Measurements from ENCODE around the gene CDK10.

DNA sequence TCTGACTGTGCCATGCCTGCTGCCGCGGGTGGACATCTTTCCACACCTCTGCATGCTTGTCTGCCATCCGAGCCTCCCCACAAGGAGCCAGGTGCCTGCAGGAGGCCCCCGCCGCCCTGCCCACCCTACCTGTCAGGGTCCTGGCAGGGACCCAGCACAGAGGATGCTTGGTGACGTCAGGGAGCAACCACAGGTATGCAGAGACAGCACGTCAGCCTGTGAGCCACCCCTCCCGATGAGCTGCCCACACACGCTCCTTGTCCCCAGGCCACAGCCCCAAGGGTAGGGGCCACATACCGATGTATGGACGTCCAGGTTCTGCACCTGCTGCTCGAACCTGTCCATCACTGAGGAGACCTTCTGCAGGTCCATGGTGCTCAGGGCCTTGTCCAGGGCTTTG lies 39.6 kb upstream of the CDK10 start:
- TF ChIP-seq CTCF (IDR thresholded peaks at IDR 0.05; ENCODE audit: low read depth, low read length) (no peak), EZH2phosphoT487 (IDR thresholded peaks at IDR 0.05; ENCODE audit: low read depth) (no peak)

Data from OCI-LY3 (cell line).